CD4-positive, alpha-beta memory T cell (primary cell): ENCODE data around the gene OR10G8. TPM values are rescaled to one million over a fixed set of nuclear protein-coding genes. Genes with fewer than 3 reads are reported as not detected.

ENCODE experiments used
- CTCF ChIA-PET: fragments of 350-600 bp; sonication (Branson Sonifier 250); formaldehyde crosslinking; loops from one replicate; lab custom pipeline; 2021; ENCODE audit warnings: inconsistent platforms; ENCODE audit not compliant: partially characterized antibody; lab: Charles Lee
- POLR2A ChIA-PET: fragments of 350-600 bp; sonication (Branson Sonifier 250); formaldehyde crosslinking; loops from one replicate; lab custom pipeline; 2021; ENCODE audit not compliant: partially characterized antibody; lab: Charles Lee
- DNase-seq, 5 donors: peaks; one replicate each; pipeline versions ENCODE4 v3.0.0 to v3.0.0-alpha.2; 2020 to 2022; ENCODE audit warnings: mixed read lengths in 1 of 5
- H3K27ac ChIP-seq: one replicate; pipeline ENCODE4 v1.7.0; 2013; ENCODE audit warnings: low read depth, low read length
- H3K27me3 ChIP-seq: 2 replicates; pipeline ENCODE4 v1.7.0; 2013; ENCODE audit warnings: mild to moderate bottlenecking, low read length, moderate library complexity; ENCODE audit not compliant: insufficient read depth
- H3K36me3 ChIP-seq: 2 replicates; pipeline ENCODE4 v1.7.0; 2013; ENCODE audit warnings: mild to moderate bottlenecking, low read length, moderate library complexity; ENCODE audit not compliant: insufficient read depth
- H3K4me1 ChIP-seq: 2 replicates; pipeline ENCODE4 v1.7.0; 2013; ENCODE audit warnings: mild to moderate bottlenecking, low read length, moderate library complexity; ENCODE audit not compliant: insufficient read depth
- H3K4me3 ChIP-seq, 2 donors: one replicate each; pipeline ENCODE4 v1.7.0; 2013; ENCODE audit warnings: low read length in 2 of 2, mild to moderate bottlenecking in 1 of 2
- H3K9me3 ChIP-seq, 2 donors: one replicate each; pipeline ENCODE4 v1.7.0; 2013; ENCODE audit warnings: low read length in 2 of 2, control low read depth in 1 of 2; ENCODE audit not compliant: control insufficient read depth in 1 of 2
- H3K27ac Mint-ChIP-seq, 7 donors: one replicate each; pipeline ENCODE4 v1.8.0; 2020 to 2021; ENCODE audit warnings: mixed read lengths in 7 of 7, mild to moderate bottlenecking in 6 of 7, inconsistent platforms in 3 of 7, moderate library complexity in 3 of 7
- H3K27me3 Mint-ChIP-seq, 2 donors: one replicate each; pipeline ENCODE4 v1.8.0; 2020 to 2021; ENCODE audit warnings: mixed read lengths in 2 of 2
- H3K36me3 Mint-ChIP-seq, 2 donors: one replicate each; pipeline ENCODE4 v1.8.0; 2020 to 2021; ENCODE audit warnings: mixed read lengths in 2 of 2, inconsistent platforms in 1 of 2, mild to moderate bottlenecking in 1 of 2
- H3K4me1 Mint-ChIP-seq, 4 donors: one replicate each; pipeline ENCODE4 v1.8.0; 2020 to 2021; ENCODE audit warnings: mixed read lengths in 4 of 4, mild to moderate bottlenecking in 1 of 4
- H3K4me3 Mint-ChIP-seq, 8 donors: one replicate each; pipeline ENCODE4 v1.8.0; 2020 to 2021; ENCODE audit warnings: mixed read lengths in 8 of 8, mild to moderate bottlenecking in 7 of 8, moderate library complexity in 6 of 8, inconsistent platforms in 3 of 8
- H3K9me3 Mint-ChIP-seq, 8 donors: one replicate each; pipeline ENCODE4 v1.8.0; 2020 to 2021; ENCODE audit warnings: mixed read lengths in 8 of 8, mild to moderate bottlenecking in 5 of 8, inconsistent platforms in 3 of 8, moderate library complexity in 1 of 8
- intact Hi-C: fragments of 100-400 bp; cut with micrococcal nuclease; formaldehyde crosslinking; loops from one replicate; pipeline ENCODE4 v1.15.1; 2023
- polyA plus RNA-seq, 2 donors: library from polyadenylated mRNA; unstranded; fragments of 300-500 nt; fragmentation: Illumina TruSeq; gene quantifications; one replicate each; pipeline ENCODE4 v1.2.3, GENCODE V29; 2021
- total RNA-seq, 2 experiments: library from RNA; stranded (reverse); gene quantifications; one replicate each; pipeline ENCODE4 v1.2.3, GENCODE V29; 2021

Gene OR10G8
- total and polyA plus RNA-seq, 4 experiments from 2014 or later: not detected

- Histone ChIP-seq H3K4me3 (no peak overlapping the region), H3K27ac (no peak overlapping the region), H3K9me3 (no peaks in the 10 kb centered on the region), H3K4me1 (no peaks in the 10 kb centered on the region), H3K36me3 (no peaks in the 10 kb centered on the region), H3K27me3 (no peaks in the 10 kb centered on the region)
- CTCF ChIA-PET: interaction anchor here (1.3 kb wide), 1 partner anchor 32 kb away, joined by 3 read pairs; no protein-coding TSS in a partner anchor
- Mint-ChIP-seq H3K9me3 (peaks cover 0 to 3% (median 0%) of the 10 kb centered on the region in 8 donors), H3K27me3 (peaks cover 6 to 8% of the 10 kb centered on the region in 2 donors), H3K4me1 (no peaks in the 10 kb centered on the region), H3K27ac (no peak overlapping the region), H3K36me3 (no peaks in the 10 kb centered on the region), H3K4me3 (no peak overlapping the region)
- POLR2A ChIA-PET: no interaction called here
- intact Hi-C loops: no loop called here
- no peak for DNase-seq
These were observed 13.0 kb downstream of the OR10G8 start for GRCh38 chr11:124039557-124039956.

- Histone ChIP-seq H3K4me1 (no peaks in the 10 kb centered on the region), H3K4me3 (no peak within 1 kb of the TSS), H3K9me3 (no peaks in the 10 kb centered on the region), H3K36me3 (no peaks in the 10 kb centered on the region), H3K27me3 (no peaks in the 10 kb centered on the region), H3K27ac (no peak within 1 kb of the TSS)
- ChIA-PET CTCF (no interaction called here), POLR2A (no interaction called here)
- H3K9me3 Mint-ChIP-seq: peaks cover 0 to 3% (median 0%) of the 10 kb centered on the region in 8 donors
- no peak within 1 kb of the TSS for H3K4me3 Mint-ChIP-seq
- H3K36me3 Mint-ChIP-seq: no peaks in the 10 kb centered on the region
- no peak within 1 kb of the TSS for H3K27ac Mint-ChIP-seq
- H3K27me3 Mint-ChIP-seq: peaks cover 0 to 2% of the 10 kb centered on the region in 2 donors
- intact Hi-C loops: no loop called here
- no peak for DNase-seq
- H3K4me1 Mint-ChIP-seq: no peaks in the 10 kb centered on the region
These were observed 14.7 kb downstream of the OR10G8 start, which contains the start of gene OR10G7 for GRCh38 chr11:124041254-124041653. Gene OR10G7 (minus strand): TSS chr11:124041325. CDS start chr11:124039001, 2,324 bp downstream.

- Mint-ChIP-seq H3K9me3 (peaks cover 0 to 3% (median 0%) of the 10 kb centered on the region in 8 donors), H3K4me3 (no peak overlapping the region), H3K27me3 (peaks cover 0 to 1% of the 10 kb centered on the region in 2 donors), H3K4me1 (no peaks in the 10 kb centered on the region), H3K27ac (no peak overlapping the region), H3K36me3 (no peaks in the 10 kb centered on the region)
- no peaks in the 10 kb centered on the region for H3K36me3 ChIP-seq
- H3K27ac ChIP-seq: no peak overlapping the region
- CTCF ChIA-PET: no interaction called here
- no peaks in the 10 kb centered on the region for H3K9me3 ChIP-seq
- intact Hi-C loops: no loop called here
- DNase-seq: no peak
- POLR2A ChIA-PET: no interaction called here
- H3K4me1 ChIP-seq: no peaks in the 10 kb centered on the region
- no peak overlapping the region for H3K4me3 ChIP-seq
- H3K27me3 ChIP-seq: no peaks in the 10 kb centered on the region
These were observed 16.8 kb downstream of the OR10G8 start for GRCh38 chr11:124043420-124043819.

GRCh38 chr11:124050748-124051147 lies 24.1 kb downstream of the OR10G8 start:
- ChIA-PET POLR2A (no interaction called here), CTCF (no interaction called here)
- no peaks in the 10 kb centered on the region for H3K27me3 ChIP-seq
- H3K4me3 ChIP-seq: no peak overlapping the region
- H3K27ac ChIP-seq: no peak overlapping the region
- no peaks in the 10 kb centered on the region for H3K9me3 ChIP-seq
- Mint-ChIP-seq H3K36me3 (no peaks in the 10 kb centered on the region), H3K27ac (no peak overlapping the region), H3K27me3 (peaks cover 0 to 3% of the 10 kb centered on the region in 2 donors), H3K4me1 (no peaks in the 10 kb centered on the region), H3K9me3 (no peaks in the 10 kb centered on the region), H3K4me3 (no peak overlapping the region)
- intact Hi-C loops: no loop called here
- no peak for DNase-seq
- no peaks in the 10 kb centered on the region for H3K4me1 ChIP-seq
- H3K36me3 ChIP-seq: no peaks in the 10 kb centered on the region

GRCh38 chr11:124052966-124053365 lies 26.4 kb downstream of the OR10G8 start:
- Mint-ChIP-seq H3K4me1 (no peaks in the 10 kb centered on the region), H3K4me3 (no peak overlapping the region), H3K27me3 (peaks cover 0 to 3% of the 10 kb centered on the region in 2 donors), H3K36me3 (no peaks in the 10 kb centered on the region), H3K27ac (no peak overlapping the region), H3K9me3 (no peaks in the 10 kb centered on the region)
- H3K9me3 ChIP-seq: no peaks in the 10 kb centered on the region
- DNase-seq: no peak
- intact Hi-C loops: no loop called here
- H3K27ac ChIP-seq: no peak overlapping the region
- no peaks in the 10 kb centered on the region for H3K4me1 ChIP-seq
- CTCF ChIA-PET: no interaction called here
- H3K36me3 ChIP-seq: no peaks in the 10 kb centered on the region
- no peaks in the 10 kb centered on the region for H3K27me3 ChIP-seq
- no peak overlapping the region for H3K4me3 ChIP-seq
- POLR2A ChIA-PET: no interaction called here

GRCh38 chr11:124068601-124069110 lies 42.1 kb downstream of the OR10G8 start:
- H3K27me3 Mint-ChIP-seq: peaks cover 15 to 31% of the 10 kb centered on the region in 2 donors
- no peaks in the 10 kb centered on the region for H3K36me3 Mint-ChIP-seq
- intact Hi-C loops: no loop called here
- no peak overlapping the region for H3K4me3 Mint-ChIP-seq
- Histone ChIP-seq H3K4me3 (no peak overlapping the region), H3K36me3 (no peaks in the 10 kb centered on the region), H3K9me3 (no peaks in the 10 kb centered on the region), H3K27ac (no peak overlapping the region), H3K4me1 (no peaks in the 10 kb centered on the region), H3K27me3 (peaks cover 8% of the 10 kb centered on the region)
- H3K27ac Mint-ChIP-seq: no peak overlapping the region
- no peak for DNase-seq
- ChIA-PET CTCF (interaction anchor here (0.6 to 3.8 kb wide), 9 partner anchors 6 to 521 kb away, joined by 3 to 23 read pairs (median 6); no protein-coding TSS in a partner anchor), POLR2A (no interaction called here)
- peaks cover 0 to 6% (median 0%) of the 10 kb centered on the region in 8 donors for H3K9me3 Mint-ChIP-seq
- peaks cover 0 to 5% (median 1%) of the 10 kb centered on the region in 4 donors for H3K4me1 Mint-ChIP-seq

GRCh38 chr11:124069429-124070401 lies 43.1 kb downstream of the OR10G8 start:
- CTCF ChIA-PET: interaction anchor here (0.7 to 3.8 kb wide), 12 partner anchors 7 to 516 kb away, joined by 3 to 23 read pairs (median 4); no protein-coding TSS in a partner anchor
- Histone ChIP-seq H3K4me3 (no peak overlapping the region), H3K27me3 (peaks cover 8% of the 10 kb centered on the region), H3K36me3 (no peaks in the 10 kb centered on the region), H3K9me3 (no peaks in the 10 kb centered on the region), H3K4me1 (no peaks in the 10 kb centered on the region), H3K27ac (no peak overlapping the region)
- intact Hi-C loops: no loop called here
- DNase-seq: peak in 3 of 5 donors; percentile 12 to 18 (median 12)
- Mint-ChIP-seq H3K36me3 (no peaks in the 10 kb centered on the region), H3K9me3 (no peaks in the 10 kb centered on the region), H3K4me1 (peaks cover 0 to 5% (median 1%) of the 10 kb centered on the region in 4 donors), H3K27me3 (peaks cover 14 to 32% of the 10 kb centered on the region in 2 donors), H3K4me3 (peak overlapping the region in 1 of 8 donors; percentile 17), H3K27ac (no peak overlapping the region)
- POLR2A ChIA-PET: no interaction called here
